Ramos (cell line): ENCODE results near the gene AMY1A.
"Not testable (repeated sequence)": the region's sequence is repeated elsewhere in the genome, so short reads cannot be mapped to it uniquely, and the experiment has no call there.

Source experiments
- in situ Hi-C: fragments of 300-500 bp; cut with MboI; formaldehyde crosslinking; loops from one replicate; pipeline ENCODE4 v1.14.3; 2022; ENCODE audit warnings: low sequenced_read_pairs; ENCODE audit not compliant: unreplicated experiment

The AMY1A gene

DNA sequence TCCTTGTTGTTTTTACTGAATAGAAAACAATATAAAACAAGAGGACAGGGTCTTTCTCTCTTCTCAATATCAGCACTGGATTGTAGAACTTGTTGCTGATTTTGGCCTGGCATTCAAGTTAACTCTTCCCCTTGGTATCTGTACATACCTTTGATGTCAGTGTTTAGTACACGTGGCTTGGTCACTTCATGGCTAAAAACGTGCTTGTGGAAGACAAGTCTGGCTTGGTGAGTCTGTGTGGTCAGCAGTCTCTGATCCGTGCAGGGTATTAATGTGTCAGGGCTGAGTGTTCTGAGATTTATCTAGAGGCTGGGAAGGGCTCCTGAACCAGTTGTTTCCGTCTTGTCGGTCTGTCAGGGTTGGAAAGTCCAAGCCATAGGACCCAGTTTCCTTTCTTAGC is at the start of gene AMY1A:
AMY1A (plus strand) TSS at position 301 of the 400 bp plus-strand sequence. CDS start 571 bp downstream, outside the sequence.
- in situ Hi-C loops: not testable (repeated sequence)

DNA sequence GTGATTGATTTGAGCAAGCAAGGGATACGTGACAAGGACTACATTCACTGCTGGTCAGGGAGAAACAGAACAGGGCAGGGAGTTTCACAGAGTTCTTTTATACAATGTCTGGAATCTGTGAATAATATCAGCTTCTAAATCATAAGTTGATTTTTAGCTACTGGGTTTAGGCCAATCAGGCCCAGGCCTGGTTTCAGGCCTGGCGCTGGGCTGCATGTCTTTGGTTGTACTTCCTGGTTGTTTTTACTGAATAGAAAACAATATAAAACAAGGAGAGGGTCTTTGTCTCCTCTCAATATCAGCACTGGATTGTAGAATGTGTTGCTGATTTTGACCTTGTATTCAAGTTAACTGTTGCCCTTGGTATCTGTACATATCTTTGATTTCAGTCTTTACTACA is 39.2 kb upstream of the AMY1A start:
- in situ Hi-C loops: no loop called here

- in situ Hi-C loops: not testable (repeated sequence)
Measured at GRCh38 chr1:103616994-103617477, 38.5 kb upstream of the AMY1A start, which contains the start of gene AMY2A. Gene AMY2A (plus strand): TSS chr1:103617427. CDS start chr1:103617441, 14 bp downstream.

- in situ Hi-C loops: not testable (repeated sequence)
Measured at GRCh38 chr1:103627436-103627835, 28.1 kb upstream of the AMY1A start.

GRCh38 chr1:103641194-103641593 is 14.4 kb upstream of the AMY1A start:
- in situ Hi-C loops: not testable (repeated sequence)

DNA sequence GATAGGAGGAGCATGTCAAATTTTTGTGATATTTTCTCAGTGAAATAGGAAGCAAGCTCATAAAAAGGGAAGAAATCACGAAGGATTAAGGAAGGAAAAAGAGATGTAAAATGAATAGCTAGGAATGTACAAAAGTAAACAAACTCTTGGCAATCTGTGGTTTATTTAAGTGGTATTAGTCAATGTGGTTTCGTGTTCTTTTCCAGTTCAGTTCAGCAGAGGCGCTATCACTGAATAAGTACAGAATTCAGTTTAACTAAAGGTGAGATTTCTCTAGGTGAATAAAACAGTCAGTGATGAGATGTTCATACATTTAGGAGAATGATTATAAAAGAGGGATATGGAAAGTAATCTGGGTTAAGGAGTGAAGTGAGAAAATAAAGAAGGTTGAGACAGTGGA is 11.7 kb upstream of the AMY1A start:
- in situ Hi-C loops: not testable (repeated sequence)

DNA sequence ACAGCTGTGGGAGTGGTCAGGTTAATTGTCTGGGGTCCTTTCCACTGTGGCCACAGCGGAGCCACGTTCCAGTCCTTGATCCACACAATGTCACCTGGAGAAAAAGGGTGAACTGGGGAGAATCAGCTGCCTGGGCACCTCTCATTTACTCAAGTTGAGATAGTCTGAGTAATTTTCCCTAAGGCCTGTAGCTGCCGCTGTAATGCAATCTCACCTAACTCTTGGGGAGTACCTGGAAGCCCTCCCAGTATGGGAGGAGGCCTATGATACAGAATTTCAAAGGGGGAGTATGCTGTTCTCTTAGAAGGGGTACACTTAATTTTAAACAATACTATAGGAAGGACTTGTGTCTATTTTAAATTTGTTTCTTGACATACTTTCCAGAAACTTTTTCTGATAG is 5.3 kb upstream of the AMY1A start:
- in situ Hi-C loops: not testable (repeated sequence)

DNA sequence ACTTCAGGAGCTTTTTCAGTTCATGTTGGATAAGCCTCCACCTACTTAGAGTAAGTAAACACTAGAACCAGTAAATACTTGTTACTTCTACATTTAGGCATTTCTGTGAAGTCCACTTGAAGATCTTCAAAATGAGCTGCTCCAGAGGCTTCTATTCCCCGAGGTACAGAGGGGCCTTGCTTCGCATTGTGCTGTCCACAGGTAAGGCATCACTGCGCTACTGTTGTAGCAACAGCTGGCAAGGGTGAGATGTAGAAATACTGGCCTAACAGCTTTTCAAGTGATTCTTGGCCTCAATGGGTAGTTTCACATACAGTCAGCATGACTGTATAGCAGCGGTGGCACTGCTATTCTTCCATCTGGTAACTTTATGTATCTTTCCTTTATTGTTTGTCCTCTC is 4.7 kb upstream of the AMY1A start:
- in situ Hi-C loops: not testable (repeated sequence)

DNA sequence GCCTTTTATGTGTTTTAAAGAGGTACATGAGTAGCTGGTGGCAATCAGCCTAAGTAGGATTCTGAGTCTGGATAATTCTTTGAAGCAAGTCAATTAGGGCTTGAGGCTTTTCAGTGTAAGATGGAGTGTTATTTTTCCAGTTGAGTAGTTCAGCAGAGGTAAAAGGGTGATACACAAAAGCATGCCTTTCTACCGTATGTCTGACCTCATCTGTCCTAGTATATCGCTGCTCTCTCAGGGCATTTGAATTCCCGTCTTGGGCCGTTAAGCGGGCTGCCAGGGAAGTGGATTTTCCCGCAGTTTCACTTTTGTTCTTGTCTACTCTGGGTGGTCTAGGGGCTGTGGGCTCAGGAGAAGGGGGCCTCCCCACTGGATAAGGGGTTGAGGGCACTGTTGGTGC is 1.4 kb upstream of the AMY1A start:
- in situ Hi-C loops: not testable (repeated sequence)

DNA sequence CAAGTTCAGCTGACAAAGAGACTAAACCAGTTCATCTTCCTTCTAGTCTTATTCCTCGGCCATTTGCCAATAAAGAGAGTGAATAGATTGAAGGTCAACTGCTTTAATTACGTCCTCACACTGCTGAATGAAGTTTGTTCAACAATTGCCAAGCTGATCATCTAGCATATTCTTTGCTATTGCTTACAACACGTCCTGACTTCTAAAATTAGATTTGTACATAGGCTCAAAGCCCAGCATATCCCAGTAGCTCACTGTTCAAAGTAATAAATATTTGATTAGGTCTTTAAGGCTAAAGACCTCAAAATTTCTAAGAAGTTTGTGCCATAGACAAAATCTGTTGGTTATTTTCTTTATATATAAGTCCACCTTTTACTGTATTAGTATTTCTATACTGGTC is 20.8 kb downstream of the AMY1A start:
- in situ Hi-C loops: not testable (repeated sequence)

DNA sequence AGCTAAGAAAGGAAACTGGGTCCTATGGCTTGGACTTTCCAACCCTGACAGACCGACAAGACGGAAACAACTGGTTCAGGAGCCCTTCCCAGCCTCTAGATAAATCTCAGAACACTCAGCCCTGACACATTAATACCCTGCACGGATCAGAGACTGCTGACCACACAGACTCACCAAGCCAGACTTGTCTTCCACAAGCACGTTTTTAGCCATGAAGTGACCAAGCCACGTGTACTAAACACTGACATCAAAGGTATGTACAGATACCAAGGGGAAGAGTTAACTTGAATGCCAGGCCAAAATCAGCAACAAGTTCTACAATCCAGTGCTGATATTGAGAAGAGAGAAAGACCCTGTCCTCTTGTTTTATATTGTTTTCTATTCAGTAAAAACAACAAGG is 40.5 kb downstream of the AMY1A start, which contains the start of gene AMY1B:
AMY1B (minus strand) TSS at position 101 of the 400 bp plus-strand sequence. CDS start 571 bp downstream, outside the sequence.
- in situ Hi-C loops: not testable (repeated sequence)

GRCh38 chr1:103697430-103697829 is 41.9 kb downstream of the AMY1A start:
- in situ Hi-C loops: not testable (repeated sequence)

- in situ Hi-C loops: not testable (repeated sequence)
Measured at GRCh38 chr1:103700669-103701068, 45.1 kb downstream of the AMY1A start.

GRCh38 chr1:103701256-103701655 is 45.7 kb downstream of the AMY1A start:
- in situ Hi-C loops: not testable (repeated sequence)

- in situ Hi-C loops: not testable (repeated sequence)
Measured at GRCh38 chr1:103707670-103708069, 52.1 kb downstream of the AMY1A start.

DNA sequence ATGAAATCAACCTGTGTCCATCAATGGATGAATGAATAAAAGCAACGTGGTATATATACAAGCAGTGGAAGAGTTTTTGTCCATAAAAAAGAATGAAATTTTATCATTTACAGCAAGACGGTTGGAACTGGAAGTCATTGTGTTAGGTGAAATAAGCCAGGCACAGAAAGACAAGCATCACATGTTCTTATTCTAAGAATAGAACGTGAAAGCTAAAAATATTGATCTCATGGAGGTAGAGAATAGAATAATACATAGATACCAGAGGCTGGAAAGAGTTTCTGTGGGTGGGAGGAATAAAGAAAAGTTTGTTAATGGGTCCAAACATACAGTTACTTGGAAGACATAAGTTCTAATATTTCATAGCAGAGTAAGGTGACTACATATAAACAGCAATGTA is 54.8 kb downstream of the AMY1A start:
- in situ Hi-C loops: not testable (repeated sequence)
